Measurements from ENCODE around the gene DIS3.

The DIS3 gene, protein sequence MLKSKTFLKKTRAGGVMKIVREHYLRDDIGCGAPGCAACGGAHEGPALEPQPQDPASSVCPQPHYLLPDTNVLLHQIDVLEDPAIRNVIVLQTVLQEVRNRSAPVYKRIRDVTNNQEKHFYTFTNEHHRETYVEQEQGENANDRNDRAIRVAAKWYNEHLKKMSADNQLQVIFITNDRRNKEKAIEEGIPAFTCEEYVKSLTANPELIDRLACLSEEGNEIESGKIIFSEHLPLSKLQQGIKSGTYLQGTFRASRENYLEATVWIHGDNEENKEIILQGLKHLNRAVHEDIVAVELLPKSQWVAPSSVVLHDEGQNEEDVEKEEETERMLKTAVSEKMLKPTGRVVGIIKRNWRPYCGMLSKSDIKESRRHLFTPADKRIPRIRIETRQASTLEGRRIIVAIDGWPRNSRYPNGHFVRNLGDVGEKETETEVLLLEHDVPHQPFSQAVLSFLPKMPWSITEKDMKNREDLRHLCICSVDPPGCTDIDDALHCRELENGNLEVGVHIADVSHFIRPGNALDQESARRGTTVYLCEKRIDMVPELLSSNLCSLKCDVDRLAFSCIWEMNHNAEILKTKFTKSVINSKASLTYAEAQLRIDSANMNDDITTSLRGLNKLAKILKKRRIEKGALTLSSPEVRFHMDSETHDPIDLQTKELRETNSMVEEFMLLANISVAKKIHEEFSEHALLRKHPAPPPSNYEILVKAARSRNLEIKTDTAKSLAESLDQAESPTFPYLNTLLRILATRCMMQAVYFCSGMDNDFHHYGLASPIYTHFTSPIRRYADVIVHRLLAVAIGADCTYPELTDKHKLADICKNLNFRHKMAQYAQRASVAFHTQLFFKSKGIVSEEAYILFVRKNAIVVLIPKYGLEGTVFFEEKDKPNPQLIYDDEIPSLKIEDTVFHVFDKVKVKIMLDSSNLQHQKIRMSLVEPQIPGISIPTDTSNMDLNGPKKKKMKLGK

DNA sequence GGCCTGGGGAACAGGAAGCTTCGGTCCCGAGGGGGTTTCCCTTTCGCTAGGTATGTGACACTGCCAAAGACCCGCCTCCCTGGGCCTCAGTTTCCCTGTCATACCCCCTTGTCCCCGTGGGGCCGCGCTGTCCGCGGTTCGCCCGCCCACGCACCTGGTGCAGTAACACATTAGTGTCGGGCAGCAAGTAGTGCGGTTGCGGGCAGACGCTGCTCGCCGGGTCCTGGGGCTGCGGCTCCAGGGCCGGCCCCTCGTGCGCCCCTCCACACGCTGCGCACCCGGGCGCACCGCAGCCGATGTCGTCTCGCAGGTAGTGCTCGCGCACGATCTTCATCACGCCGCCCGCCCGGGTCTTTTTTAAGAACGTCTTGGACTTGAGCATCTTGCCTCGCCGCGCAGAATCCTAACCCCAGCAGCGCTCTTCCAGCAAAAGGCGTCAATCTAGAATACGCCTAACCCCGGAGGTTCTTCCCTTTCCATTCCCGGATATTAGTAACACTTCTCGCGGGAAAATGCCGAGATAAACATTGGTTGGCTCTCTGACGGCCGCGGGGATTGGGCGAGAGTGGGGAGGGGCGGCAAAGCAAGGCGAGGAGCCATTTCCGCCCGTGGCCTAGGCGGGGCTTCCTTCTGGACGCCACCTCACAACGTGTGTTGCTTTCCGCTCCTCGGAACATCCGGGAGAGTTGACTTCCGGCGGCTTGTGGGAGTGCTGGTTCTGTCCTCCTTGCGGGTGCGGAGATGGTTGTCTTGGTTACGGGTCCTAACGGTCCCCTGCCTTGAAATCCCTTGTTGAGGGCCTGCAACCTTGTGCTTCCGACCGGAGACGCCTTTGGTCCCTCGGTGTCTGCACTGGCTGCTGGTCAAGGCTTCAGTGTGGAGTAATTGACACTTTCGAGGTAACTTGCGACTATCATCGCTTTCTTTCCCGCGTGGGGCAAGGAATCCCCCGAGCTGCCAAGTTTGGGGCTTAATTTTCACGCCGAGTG, at the start of gene DIS3, which contains the start of gene PIBF1:
Gene DIS3 (minus strand): TSS at position 450 of the 989 bp plus-strand sequence. CDS start 68 bp downstream, at position 382.
Gene PIBF1 (plus strand): TSS at position 683 of the 989 bp plus-strand sequence. CDS start 1,337 bp downstream, outside the sequence.
- CTCF ChIA-PET, result interaction anchor here (1.7 kb wide), 1 partner anchor 14 kb away, joined by 6 read pairs; no protein-coding TSS in a partner anchor
- peak within 1 kb of the TSS; percentile 96 for H3K4me3 ChIP-seq (ENCODE audit: low read depth, low read length)
- TF ChIP-seq, protein P1, sequence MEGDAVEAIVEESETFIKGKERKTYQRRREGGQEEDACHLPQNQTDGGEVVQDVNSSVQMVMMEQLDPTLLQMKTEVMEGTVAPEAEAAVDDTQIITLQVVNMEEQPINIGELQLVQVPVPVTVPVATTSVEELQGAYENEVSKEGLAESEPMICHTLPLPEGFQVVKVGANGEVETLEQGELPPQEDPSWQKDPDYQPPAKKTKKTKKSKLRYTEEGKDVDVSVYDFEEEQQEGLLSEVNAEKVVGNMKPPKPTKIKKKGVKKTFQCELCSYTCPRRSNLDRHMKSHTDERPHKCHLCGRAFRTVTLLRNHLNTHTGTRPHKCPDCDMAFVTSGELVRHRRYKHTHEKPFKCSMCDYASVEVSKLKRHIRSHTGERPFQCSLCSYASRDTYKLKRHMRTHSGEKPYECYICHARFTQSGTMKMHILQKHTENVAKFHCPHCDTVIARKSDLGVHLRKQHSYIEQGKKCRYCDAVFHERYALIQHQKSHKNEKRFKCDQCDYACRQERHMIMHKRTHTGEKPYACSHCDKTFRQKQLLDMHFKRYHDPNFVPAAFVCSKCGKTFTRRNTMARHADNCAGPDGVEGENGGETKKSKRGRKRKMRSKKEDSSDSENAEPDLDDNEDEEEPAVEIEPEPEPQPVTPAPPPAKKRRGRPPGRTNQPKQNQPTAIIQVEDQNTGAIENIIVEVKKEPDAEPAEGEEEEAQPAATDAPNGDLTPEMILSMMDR (IDR thresholded peaks at IDR 0.05; ENCODE audit: insufficient read depth, low read length, missing control alignments), result peak; percentile 8
- DNase-seq (ENCODE audit: low read depth, low spot score), result peak; percentile 84
- POLR2A ChIA-PET, result no interaction called here

- TF ChIP-seq, protein P1 (IDR thresholded peaks at IDR 0.05; ENCODE audit: insufficient read depth, low read length, missing control alignments), result no peak
- no peak for DNase-seq (ENCODE audit: low read depth, low spot score)
- ChIA-PET CTCF (no interaction called here), POLR2A (no interaction called here)
- no peak overlapping the region for H3K4me3 ChIP-seq (ENCODE audit: low read depth, low read length)
These were observed 42.0 kb upstream of the DIS3 start for GRCh38 chr13:72823724-72824123.

DNA sequence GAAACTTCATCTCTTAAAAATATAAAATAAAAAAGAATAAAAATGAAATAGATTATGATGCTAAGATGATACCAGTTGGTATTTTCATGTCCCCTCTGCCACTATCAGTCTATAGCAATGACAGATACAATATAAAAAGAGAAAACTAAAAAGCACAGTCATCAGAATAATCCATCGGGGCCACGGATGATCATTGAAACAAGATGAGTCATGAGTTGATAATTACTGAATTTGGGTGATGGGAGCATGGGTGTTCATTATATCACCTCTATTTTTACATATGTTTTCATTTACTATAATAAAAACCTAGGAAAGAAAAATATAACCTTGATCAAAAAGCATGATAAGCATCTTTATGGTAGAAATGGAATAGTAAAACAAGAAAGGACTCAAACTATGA, 41.4 kb upstream of the DIS3 start:
- TF ChIP-seq, protein P1 (IDR thresholded peaks at IDR 0.05; ENCODE audit: insufficient read depth, low read length, missing control alignments), result no peak
- H3K4me3 ChIP-seq (ENCODE audit: low read depth, low read length), result no peak overlapping the region
- POLR2A ChIA-PET, result no interaction called here
- CTCF ChIA-PET, result no interaction called here
- DNase-seq (ENCODE audit: low read depth, low spot score), result no peak

DNA sequence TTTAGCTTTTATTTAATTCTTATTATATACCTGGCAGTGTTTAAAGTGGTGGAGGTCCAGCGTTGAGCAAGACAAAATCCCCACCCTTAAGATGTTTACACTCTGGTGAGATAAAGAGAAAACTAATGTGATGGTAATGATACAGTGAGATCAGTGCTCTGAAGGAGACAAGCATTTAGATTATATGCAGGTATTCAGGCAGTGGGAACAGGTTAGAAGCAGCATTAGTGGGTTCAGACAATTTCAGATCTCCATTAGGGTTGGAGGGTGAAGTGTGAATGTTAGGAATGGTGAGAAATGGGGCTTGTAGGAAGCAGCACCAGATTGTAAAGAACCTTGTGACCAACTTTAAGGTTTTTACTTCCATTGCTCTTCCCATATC, 39.2 kb upstream of the DIS3 start:
- CTCF ChIA-PET, result interaction anchor here (1.1 to 2.8 kb wide), 4 partner anchors 10 to 19 kb away, joined by 4 to 18 read pairs (median 6); no protein-coding TSS in a partner anchor
- no peak for DNase-seq (ENCODE audit: low read depth, low spot score)
- no peak overlapping the region for H3K4me3 ChIP-seq (ENCODE audit: low read depth, low read length)
- POLR2A ChIA-PET, result no interaction called here
- TF ChIP-seq, protein P1 (IDR thresholded peaks at IDR 0.05; ENCODE audit: insufficient read depth, low read length, missing control alignments), result no peak

- TF ChIP-seq, protein P1 (IDR thresholded peaks at IDR 0.05; ENCODE audit: insufficient read depth, low read length, missing control alignments), result no peak
- ChIA-PET POLR2A (no interaction called here), CTCF (interaction anchor here (1.1 to 2.8 kb wide), 4 partner anchors 9 to 19 kb away, joined by 4 to 18 read pairs (median 6); no protein-coding TSS in a partner anchor)
- H3K4me3 ChIP-seq (ENCODE audit: low read depth, low read length), result no peak overlapping the region
- DNase-seq (ENCODE audit: low read depth, low spot score), result no peak
These were observed 38.6 kb upstream of the DIS3 start for GRCh38 chr13:72820156-72820897.

Measured in AG04449 (cell line).